DND-41 (cell line): ENCODE results near the gene IFITM5.

Source experiments
- ATAC-seq: fragments of 200-7000 bp; cut with Tn5 transposase; 3 replicates; pipeline ENCODE4 v1.9.1; 2021; ENCODE audit warnings: low read depth; ENCODE audit not compliant: insufficient read depth
- DNase-seq: peaks from one replicate; pipeline ENCODE4 v3.0.0-alpha.2; 2020
- H2AFZ ChIP-seq: 2 replicates; pipeline ENCODE4 v1.6.0; 2012; ENCODE audit warnings: low read depth, low read length
- H3K27ac ChIP-seq: 2 replicates; pipeline ENCODE4 v1.5.1; 2012; ENCODE audit warnings: low read length, inconsistent platforms
- H3K27me3 ChIP-seq: fragments of 200-600 bp; sonication (generic); 2 replicates; pipeline ENCODE4 v1.6.0; 2012; ENCODE audit warnings: low read length, mild to moderate bottlenecking, inconsistent platforms; ENCODE audit not compliant: insufficient read depth, poor library complexity
- H3K36me3 ChIP-seq: 2 replicates; pipeline ENCODE4 v1.5.1; 2012; ENCODE audit warnings: low read length, inconsistent platforms; ENCODE audit not compliant: insufficient read depth
- H3K4me1 ChIP-seq: 2 replicates; pipeline ENCODE4 v1.5.1; 2012; ENCODE audit warnings: mild to moderate bottlenecking, low read length; ENCODE audit not compliant: insufficient read depth
- H3K4me2 ChIP-seq: 2 replicates; pipeline ENCODE4 v1.6.0; 2012; ENCODE audit warnings: mild to moderate bottlenecking, moderate library complexity, low read length, inconsistent platforms; ENCODE audit not compliant: insufficient read depth
- H3K4me3 ChIP-seq, 2 experiments: fragments of 200-600 bp in 1 of 2; shearing (Covaris generic) in 1 of 2; 2 replicates each; pipeline ENCODE4 v1.5.1; 2012 to 2016; ENCODE audit warnings: inconsistent platforms in 2 of 2, low read length in 2 of 2, mild to moderate bottlenecking in 2 of 2, low read depth in 1 of 2, moderate library complexity in 1 of 2
- H3K79me2 ChIP-seq: 2 replicates; pipeline ENCODE4 v1.6.0; 2012; ENCODE audit warnings: low read length, inconsistent platforms; ENCODE audit not compliant: insufficient read depth
- H3K9ac ChIP-seq: 2 replicates; pipeline ENCODE4 v1.6.0; 2012; ENCODE audit warnings: low read depth, mild to moderate bottlenecking, inconsistent platforms, low read length, moderate library complexity
- H3K9me3 ChIP-seq: 2 replicates; pipeline ENCODE4 v1.5.1; 2012; ENCODE audit warnings: low read length, moderate library complexity, mild to moderate bottlenecking, inconsistent platforms; ENCODE audit not compliant: insufficient read depth, severe bottlenecking
- H4K20me1 ChIP-seq: 2 replicates; pipeline ENCODE4 v1.6.0; 2012; ENCODE audit warnings: low read length; ENCODE audit not compliant: insufficient read depth
- EZH2 ChIP-seq: IDR thresholded peaks from 3 replicates; pipeline ENCODE4 v1.6.1; 2012; ENCODE audit warnings: borderline replicate concordance, low read depth, mild to moderate bottlenecking, moderate library complexity, low read length, inconsistent platforms; ENCODE audit not compliant: severe bottlenecking
- TF ChIP-seq, protein P1 (sequence below): IDR thresholded peaks from 2 replicates; pipeline ENCODE4 v1.5.1; 2012; ENCODE audit warnings: borderline replicate concordance, low read length, moderate library complexity, mild to moderate bottlenecking; ENCODE audit not compliant: poor library complexity, severe bottlenecking; ENCODE audit errors: extremely low read depth

IFITM5 gene

DNA sequence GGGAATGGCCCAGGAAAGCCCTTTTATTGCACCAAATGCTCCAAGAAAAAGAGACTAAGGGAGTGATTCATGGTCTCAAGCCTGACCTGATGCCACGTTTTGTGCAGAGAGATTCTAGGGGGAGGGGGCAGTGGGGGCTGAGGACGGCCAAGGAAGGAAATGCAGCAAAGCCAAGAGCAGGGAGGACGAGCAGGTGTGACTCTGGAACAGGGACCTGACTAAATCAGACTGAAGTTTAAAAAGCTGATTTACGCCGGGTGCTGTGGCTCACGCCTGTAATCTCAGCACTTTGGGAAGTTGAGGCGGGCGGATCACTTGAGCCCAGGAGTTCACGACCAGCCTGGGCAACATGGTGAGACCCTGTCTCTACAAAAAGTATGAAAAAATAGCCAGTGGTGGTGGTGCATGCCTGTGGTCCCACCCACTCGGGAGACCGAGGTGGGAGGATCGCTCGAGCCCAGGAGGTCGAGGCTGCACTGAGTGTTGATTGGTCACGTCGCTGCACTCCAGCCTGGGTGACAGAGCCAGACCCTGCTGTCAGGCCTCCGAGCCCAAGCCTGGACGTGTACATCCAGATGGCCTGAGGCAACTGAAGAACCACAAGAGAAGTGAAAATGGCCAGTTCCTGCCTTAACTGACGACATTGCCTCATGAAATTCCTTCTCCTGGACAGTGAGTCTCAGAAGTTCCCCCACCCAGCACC is 32.2 kb upstream of the IFITM5 start:
- TF ChIP-seq, protein P1, sequence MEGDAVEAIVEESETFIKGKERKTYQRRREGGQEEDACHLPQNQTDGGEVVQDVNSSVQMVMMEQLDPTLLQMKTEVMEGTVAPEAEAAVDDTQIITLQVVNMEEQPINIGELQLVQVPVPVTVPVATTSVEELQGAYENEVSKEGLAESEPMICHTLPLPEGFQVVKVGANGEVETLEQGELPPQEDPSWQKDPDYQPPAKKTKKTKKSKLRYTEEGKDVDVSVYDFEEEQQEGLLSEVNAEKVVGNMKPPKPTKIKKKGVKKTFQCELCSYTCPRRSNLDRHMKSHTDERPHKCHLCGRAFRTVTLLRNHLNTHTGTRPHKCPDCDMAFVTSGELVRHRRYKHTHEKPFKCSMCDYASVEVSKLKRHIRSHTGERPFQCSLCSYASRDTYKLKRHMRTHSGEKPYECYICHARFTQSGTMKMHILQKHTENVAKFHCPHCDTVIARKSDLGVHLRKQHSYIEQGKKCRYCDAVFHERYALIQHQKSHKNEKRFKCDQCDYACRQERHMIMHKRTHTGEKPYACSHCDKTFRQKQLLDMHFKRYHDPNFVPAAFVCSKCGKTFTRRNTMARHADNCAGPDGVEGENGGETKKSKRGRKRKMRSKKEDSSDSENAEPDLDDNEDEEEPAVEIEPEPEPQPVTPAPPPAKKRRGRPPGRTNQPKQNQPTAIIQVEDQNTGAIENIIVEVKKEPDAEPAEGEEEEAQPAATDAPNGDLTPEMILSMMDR: no peak
- TF ChIP-seq EZH2: no peak
- peaks cover 89% of the 10 kb centered on the region for H3K4me1 ChIP-seq
- ATAC-seq (peak; percentile 27), DNase-seq (peak; percentile 84)
- no peaks in the 10 kb centered on the region for H3K36me3 ChIP-seq
- H4K20me1 ChIP-seq: no peaks in the 10 kb centered on the region
- peak overlapping the region in 1 of 2 experiments; percentile 50; a peak in 2 of 4 replicates for H3K4me3 ChIP-seq
- H2AFZ ChIP-seq: 0 out of 2 replicates have a peak overlapping the region, but pooled peaks have one; percentile 4
- H3K9ac ChIP-seq: peak overlapping the region; percentile 47
- no peaks in the 10 kb centered on the region for H3K27me3 ChIP-seq
- H3K27ac ChIP-seq: peak overlapping the region; percentile 87
- H3K4me2 ChIP-seq: peak overlapping the region; percentile 69
- no peaks in the 10 kb centered on the region for H3K79me2 ChIP-seq
- no peaks in the 10 kb centered on the region for H3K9me3 ChIP-seq

GRCh38 chr11:330694-331357 is 31.5 kb upstream of the IFITM5 start:
- peaks cover 84% of the 10 kb centered on the region for H3K4me1 ChIP-seq
- TF ChIP-seq EZH2: no peak
- TF ChIP-seq, protein P1: no peak
- DNase-seq (peak; percentile 89), ATAC-seq (peak; percentile 62)
- no peaks in the 10 kb centered on the region for H3K79me2 ChIP-seq
- H3K27ac ChIP-seq: peak overlapping the region; percentile 87
- peak overlapping the region in 1 of 2 experiments; percentile 50; a peak in 2 of 4 replicates for H3K4me3 ChIP-seq
- H3K9me3 ChIP-seq: no peaks in the 10 kb centered on the region
- H3K4me2 ChIP-seq: peak overlapping the region; percentile 69
- H3K36me3 ChIP-seq: no peaks in the 10 kb centered on the region
- H2AFZ ChIP-seq: peak overlapping the region; percentile 5; the same call in 1 of the 2 replicates
- no peaks in the 10 kb centered on the region for H4K20me1 ChIP-seq
- H3K27me3 ChIP-seq: no peaks in the 10 kb centered on the region
- H3K9ac ChIP-seq: peak overlapping the region; percentile 47

DNA sequence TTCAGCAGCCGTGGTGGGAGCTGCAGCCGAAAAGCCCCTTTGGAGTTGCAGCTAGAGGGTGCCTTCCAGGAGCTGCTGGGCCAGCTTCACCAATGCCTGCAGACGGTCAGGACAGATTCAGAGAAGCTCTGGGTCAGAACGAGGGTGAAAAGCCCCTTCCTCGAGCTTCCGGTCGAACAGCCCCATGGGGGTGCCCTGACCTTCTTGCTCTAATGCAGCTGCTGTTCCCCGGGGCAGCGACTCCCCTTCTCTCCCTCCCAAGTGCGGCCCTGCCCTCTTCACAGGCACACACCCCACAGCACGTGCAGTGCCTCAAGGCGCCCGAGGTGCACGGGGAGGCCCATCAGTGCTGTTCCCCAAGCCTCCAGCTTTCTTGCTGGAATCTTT is 31.0 kb upstream of the IFITM5 start:
- Histone ChIP-seq H2AFZ (peak overlapping the region; percentile 5; the same call in 1 of the 2 replicates), H3K36me3 (no peaks in the 10 kb centered on the region), H4K20me1 (no peaks in the 10 kb centered on the region), H3K79me2 (no peaks in the 10 kb centered on the region), H3K27me3 (no peaks in the 10 kb centered on the region), H3K4me2 (peak overlapping the region; percentile 69), H3K4me1 (peaks cover 78% of the 10 kb centered on the region), H3K9me3 (no peaks in the 10 kb centered on the region), H3K9ac (peak overlapping the region; percentile 47), H3K27ac (peak overlapping the region; percentile 87), H3K4me3 (peak overlapping the region in 1 of 2 experiments; percentile 50; a peak in 2 of 4 replicates)
- DNase-seq: peak; percentile 82
- TF ChIP-seq, protein P1: peak; percentile 4
- TF ChIP-seq EZH2: no peak
- peak; percentile 62 for ATAC-seq
